Mesendoderm (in vitro differentiated cells): ENCODE data around the gene ZNF318.

Source experiments
- DNase-seq: peaks from one replicate; pipeline ENCODE4 v3.0.0; 2013
- H2AK5ac ChIP-seq: 2 replicates; pipeline ENCODE4 v1.6.1; 2013; ENCODE audit warnings: low read length, inconsistent platforms
- H2BK120ac ChIP-seq: 2 replicates; pipeline ENCODE4 v1.6.1; 2013; ENCODE audit warnings: low read depth, mild to moderate bottlenecking, low read length, moderate library complexity, mixed read lengths
- H2BK15ac ChIP-seq: replicated peaks from 2 replicates; pipeline ENCODE4 v1.6.1; 2013; ENCODE audit warnings: low read depth, mild to moderate bottlenecking, moderate library complexity
- H2BK5ac ChIP-seq: 2 replicates; pipeline ENCODE4 v1.6.1; 2013; ENCODE audit warnings: low read length, inconsistent platforms
- H3K18ac ChIP-seq: 2 replicates; pipeline ENCODE4 v1.6.1; 2013; ENCODE audit warnings: mild to moderate bottlenecking, low read length, mixed read lengths
- H3K23ac ChIP-seq: one replicate; pipeline ENCODE4 v1.6.1; 2013; ENCODE audit warnings: low read length
- H3K27ac ChIP-seq: 2 replicates; pipeline ENCODE4 v1.5.1; 2013; ENCODE audit warnings: low read depth, mild to moderate bottlenecking, inconsistent platforms, low read length, moderate library complexity
- H3K27me3 ChIP-seq: 2 replicates; pipeline ENCODE4 v1.6.1; 2013; ENCODE audit warnings: low read length, control low read depth, mild to moderate bottlenecking, inconsistent platforms; ENCODE audit not compliant: insufficient read depth, poor library complexity
- H3K36me3 ChIP-seq: 2 replicates; pipeline ENCODE4 v1.6.1; 2013; ENCODE audit warnings: low read length, inconsistent platforms; ENCODE audit not compliant: control insufficient read depth, insufficient read depth
- H3K4ac ChIP-seq: one replicate; pipeline ENCODE4 v1.6.1; 2013; ENCODE audit warnings: low read depth, mild to moderate bottlenecking, low read length, moderate library complexity
- H3K4me1 ChIP-seq: 2 replicates; pipeline ENCODE4 v1.6.1; 2013; ENCODE audit warnings: low read depth, low read length, inconsistent platforms; ENCODE audit not compliant: control insufficient read depth
- H3K4me2 ChIP-seq: 2 replicates; pipeline ENCODE4 v1.6.1; 2013; ENCODE audit warnings: low read length
- H3K4me3 ChIP-seq: 2 replicates; pipeline ENCODE4 v1.5.1; 2013; ENCODE audit warnings: mild to moderate bottlenecking, low read length
- H3K56ac ChIP-seq: one replicate; pipeline ENCODE4 v1.6.1; 2013; ENCODE audit warnings: low read length
- H3K79me1 ChIP-seq: 2 replicates; pipeline ENCODE4 v1.6.1; 2013; ENCODE audit warnings: low read length, inconsistent platforms
- H3K79me2 ChIP-seq: 2 replicates; pipeline ENCODE4 v1.6.1; 2013; ENCODE audit warnings: mild to moderate bottlenecking, low read length; ENCODE audit not compliant: control insufficient read depth, insufficient read depth
- H3K9ac ChIP-seq: 2 replicates; pipeline ENCODE4 v1.6.1; 2013; ENCODE audit warnings: low read length, inconsistent platforms
- H4K5ac ChIP-seq: one replicate; pipeline ENCODE4 v1.6.1; 2013; ENCODE audit warnings: low read length
- H4K8ac ChIP-seq: one replicate; pipeline ENCODE4 v1.6.1; 2013; ENCODE audit warnings: low read depth, mild to moderate bottlenecking, control low read depth, low read length, moderate library complexity
- WGBS: extraction: QIAGEN DNeasy Blood & Tissue Kit; methylation state at CpG from one replicate; pipeline ENCODE4 v1.1.7; 2013; ENCODE audit warnings: low lambda C conversion rate, missing lambda C conversion rate; ENCODE audit not compliant: insufficient coverage; ENCODE audit errors: extremely low coverage; 5-methylcytosine and 5-hydroxymethylcytosine counted together

Gene ZNF318

GRCh38 chr6:43296780-43297497 is 72.5 kb downstream of the ZNF318 start:
- no peaks in the 10 kb centered on the region for H3K79me2 ChIP-seq
- no peak for DNase-seq
- H2BK15ac ChIP-seq: no peak overlapping the region
- no peak overlapping the region for H2BK5ac ChIP-seq
- no peaks in the 10 kb centered on the region for H3K27me3 ChIP-seq
- no peak overlapping the region for H4K8ac ChIP-seq
- no peaks in the 10 kb centered on the region for H3K36me3 ChIP-seq
- H3K56ac ChIP-seq: no peak overlapping the region
- H3K23ac ChIP-seq: no peak overlapping the region
- no peak overlapping the region for H3K9ac ChIP-seq
- H3K18ac ChIP-seq: no peak overlapping the region
- H3K4me3 ChIP-seq: no peak overlapping the region
- no peak overlapping the region for H2BK120ac ChIP-seq
- no peak overlapping the region for H2AK5ac ChIP-seq
- H3K4me1 ChIP-seq: no peaks in the 10 kb centered on the region
- no peak overlapping the region for H4K5ac ChIP-seq
- WGBS: no CpG with 5 or more reads among the region's 5 CpGs
- no peak overlapping the region for H3K27ac ChIP-seq
- no peaks in the 10 kb centered on the region for H3K79me1 ChIP-seq
- H3K4ac ChIP-seq: no peak overlapping the region
- H3K4me2 ChIP-seq: no peak overlapping the region

DNA sequence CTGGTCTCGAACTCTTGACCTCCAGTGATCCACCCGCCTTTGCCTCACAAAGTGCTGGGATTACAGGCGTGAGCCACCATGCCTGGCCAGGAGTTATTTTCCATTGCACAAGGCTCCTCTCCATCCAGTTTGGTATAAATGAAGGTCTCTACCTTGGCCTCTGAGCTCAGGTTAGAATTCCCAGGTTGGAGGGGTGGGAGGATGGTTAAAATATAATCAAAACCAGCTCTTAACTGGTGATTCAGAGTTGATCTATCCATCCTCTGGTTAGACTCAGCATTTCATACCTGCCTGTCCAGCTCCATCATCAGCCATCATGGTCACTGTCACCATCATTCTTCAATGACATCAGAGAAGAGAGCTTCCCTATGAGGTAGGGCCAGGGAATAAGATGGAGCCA is 74.0 kb downstream of the ZNF318 start:
- no peaks in the 10 kb centered on the region for H3K27me3 ChIP-seq
- H3K79me1 ChIP-seq: no peaks in the 10 kb centered on the region
- no peak overlapping the region for H3K23ac ChIP-seq
- H3K4me2 ChIP-seq: no peak overlapping the region
- H3K27ac ChIP-seq: no peak overlapping the region
- no peak overlapping the region for H3K18ac ChIP-seq
- no peak overlapping the region for H3K9ac ChIP-seq
- H4K8ac ChIP-seq: no peak overlapping the region
- H2BK5ac ChIP-seq: no peak overlapping the region
- H3K56ac ChIP-seq: no peak overlapping the region
- H3K36me3 ChIP-seq: no peaks in the 10 kb centered on the region
- no peak overlapping the region for H2BK120ac ChIP-seq
- no peak overlapping the region for H3K4ac ChIP-seq
- H3K4me1 ChIP-seq: no peaks in the 10 kb centered on the region
- no peak overlapping the region for H2BK15ac ChIP-seq
- no peak overlapping the region for H3K4me3 ChIP-seq
- DNase-seq: no peak
- H4K5ac ChIP-seq: no peak overlapping the region
- H3K79me2 ChIP-seq: no peaks in the 10 kb centered on the region
- WGBS: no CpG with 5 or more reads among the region's 3 CpGs
- H2AK5ac ChIP-seq: no peak overlapping the region

- H3K27me3 ChIP-seq: no peaks in the 10 kb centered on the region
- no peak overlapping the region for H3K9ac ChIP-seq
- H3K4me1 ChIP-seq: no peaks in the 10 kb centered on the region
- H3K4me3 ChIP-seq: no peak overlapping the region
- H2AK5ac ChIP-seq: no peak overlapping the region
- H4K8ac ChIP-seq: no peak overlapping the region
- no peak overlapping the region for H3K4ac ChIP-seq
- H3K27ac ChIP-seq: no peak overlapping the region
- no peak overlapping the region for H2BK120ac ChIP-seq
- H2BK15ac ChIP-seq: no peak overlapping the region
- no peak overlapping the region for H4K5ac ChIP-seq
- no peak overlapping the region for H3K23ac ChIP-seq
- no peaks in the 10 kb centered on the region for H3K79me2 ChIP-seq
- no peaks in the 10 kb centered on the region for H3K36me3 ChIP-seq
- no peak for DNase-seq
- no peak overlapping the region for H2BK5ac ChIP-seq
- H3K18ac ChIP-seq: no peak overlapping the region
- H3K4me2 ChIP-seq: no peak overlapping the region
- WGBS: 100% methylated on average over 1 of the region's 3 CpGs
- no peaks in the 10 kb centered on the region for H3K79me1 ChIP-seq
- no peak overlapping the region for H3K56ac ChIP-seq
Observed at GRCh38 chr6:43294536-43294935, 74.9 kb downstream of the ZNF318 start.

- Histone ChIP-seq H3K79me1 (no peaks in the 10 kb centered on the region), H3K4me2 (no peak overlapping the region), H3K27me3 (no peaks in the 10 kb centered on the region), H3K56ac (no peak overlapping the region), H3K4me1 (no peaks in the 10 kb centered on the region), H4K8ac (no peak overlapping the region), H3K4me3 (no peak overlapping the region), H3K23ac (no peak overlapping the region), H2AK5ac (no peak overlapping the region), H3K27ac (no peak overlapping the region), H3K79me2 (no peaks in the 10 kb centered on the region), H3K4ac (no peak overlapping the region), H2BK5ac (no peak overlapping the region), H3K18ac (no peak overlapping the region), H3K9ac (no peak overlapping the region), H3K36me3 (no peaks in the 10 kb centered on the region), H4K5ac (no peak overlapping the region), H2BK120ac (no peak overlapping the region), H2BK15ac (no peak overlapping the region)
- no peak for DNase-seq
- WGBS: 100% methylated on average over 1 of the region's 3 CpGs
Observed at GRCh38 chr6:43293698-43294097, 75.7 kb downstream of the ZNF318 start.

DNA sequence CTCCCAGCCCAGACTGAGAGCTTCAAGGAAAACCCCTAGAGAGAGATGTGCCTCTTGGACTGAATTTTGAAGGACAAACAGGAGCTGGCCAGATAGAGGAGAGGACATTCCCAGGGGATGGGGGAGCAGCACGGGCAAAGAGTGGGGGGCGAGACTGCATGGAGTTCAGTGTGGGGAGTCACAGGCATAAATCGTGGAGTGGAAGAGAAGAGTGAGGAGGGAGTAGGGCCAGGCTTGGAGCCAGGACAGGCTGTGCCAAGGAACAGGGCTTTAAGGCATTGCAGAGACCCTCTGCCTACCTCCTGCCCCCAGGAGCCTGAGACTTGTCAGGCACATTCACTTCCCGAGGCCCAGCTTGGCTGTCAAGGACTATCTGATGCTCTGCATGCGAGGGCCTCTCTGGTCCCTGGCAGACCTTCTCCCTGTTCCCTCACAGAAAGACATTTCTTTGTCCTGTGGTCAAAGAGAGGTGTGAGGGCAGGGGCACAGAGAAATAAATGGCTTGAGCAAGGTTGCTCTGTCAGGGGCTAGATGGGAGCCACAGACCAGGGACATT is 76.6 kb downstream of the ZNF318 start:
- no peak overlapping the region for H4K5ac ChIP-seq

GRCh38 chr6:43292341-43292740 is 77.1 kb downstream of the ZNF318 start:
- Histone ChIP-seq H3K23ac (no peak overlapping the region), H3K36me3 (no peaks in the 10 kb centered on the region), H3K4me3 (no peak overlapping the region), H3K18ac (no peak overlapping the region), H2BK5ac (no peak overlapping the region), H3K27me3 (no peaks in the 10 kb centered on the region), H3K4ac (no peak overlapping the region), H3K79me2 (no peaks in the 10 kb centered on the region), H3K79me1 (no peaks in the 10 kb centered on the region), H3K9ac (no peak overlapping the region), H3K27ac (no peak overlapping the region), H2AK5ac (no peak overlapping the region), H3K4me2 (no peak overlapping the region), H2BK15ac (no peak overlapping the region), H3K4me1 (no peaks in the 10 kb centered on the region), H4K8ac (no peak overlapping the region), H2BK120ac (no peak overlapping the region), H4K5ac (no peak overlapping the region), H3K56ac (no peak overlapping the region)
- no CpG with 5 or more reads among the region's 6 CpGs for WGBS
- DNase-seq: no peak

More for the DNA sequence above, 76.6 kb downstream of the ZNF318 start:
- Histone ChIP-seq H3K56ac (no peak overlapping the region), H2BK15ac (no peak overlapping the region), H2BK5ac (no peak overlapping the region), H3K79me1 (no peaks in the 10 kb centered on the region), H3K9ac (no peak overlapping the region), H4K8ac (no peak overlapping the region), H3K79me2 (no peaks in the 10 kb centered on the region), H3K18ac (no peak overlapping the region), H3K4me1 (no peaks in the 10 kb centered on the region), H3K27ac (no peak overlapping the region), H3K36me3 (no peaks in the 10 kb centered on the region), H2BK120ac (no peak overlapping the region), H3K4me3 (no peak overlapping the region), H3K23ac (no peak overlapping the region), H3K27me3 (no peaks in the 10 kb centered on the region), H3K4me2 (no peak overlapping the region), H2AK5ac (no peak overlapping the region), H3K4ac (no peak overlapping the region)
- DNase-seq: no peak
- no CpG with 5 or more reads among the region's 5 CpGs for WGBS
